Measurements from ENCODE around the gene DNAI2.
"Not testable (repeated sequence)": the region's sequence is repeated elsewhere in the genome, so short reads cannot be mapped to it uniquely, and the experiment has no call there.

Gene DNAI2

DNA sequence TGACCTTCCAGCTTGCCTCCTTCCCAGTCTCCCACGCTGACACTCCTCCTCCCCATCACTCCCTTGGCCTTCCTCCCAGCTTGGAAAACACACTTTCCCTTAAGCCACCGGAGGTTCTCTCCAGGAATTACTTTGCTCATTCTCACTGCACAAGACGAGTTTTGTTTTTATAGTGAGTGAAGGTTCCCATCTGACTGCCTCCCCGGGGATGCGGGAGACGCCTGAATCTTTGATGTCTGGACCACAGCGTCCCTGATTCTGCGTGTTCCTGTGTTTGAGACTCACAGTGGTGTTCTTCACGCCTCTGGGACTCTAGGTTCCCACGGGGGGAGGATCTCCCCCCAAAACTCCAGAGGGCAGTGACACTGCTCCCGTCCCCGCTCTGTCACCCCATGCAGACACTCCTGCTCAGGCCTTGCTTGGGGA is 2.0 kb downstream of the DNAI2 start:
- no peak for DNase-seq (ENCODE audit: low read depth, low spot score)

DNA sequence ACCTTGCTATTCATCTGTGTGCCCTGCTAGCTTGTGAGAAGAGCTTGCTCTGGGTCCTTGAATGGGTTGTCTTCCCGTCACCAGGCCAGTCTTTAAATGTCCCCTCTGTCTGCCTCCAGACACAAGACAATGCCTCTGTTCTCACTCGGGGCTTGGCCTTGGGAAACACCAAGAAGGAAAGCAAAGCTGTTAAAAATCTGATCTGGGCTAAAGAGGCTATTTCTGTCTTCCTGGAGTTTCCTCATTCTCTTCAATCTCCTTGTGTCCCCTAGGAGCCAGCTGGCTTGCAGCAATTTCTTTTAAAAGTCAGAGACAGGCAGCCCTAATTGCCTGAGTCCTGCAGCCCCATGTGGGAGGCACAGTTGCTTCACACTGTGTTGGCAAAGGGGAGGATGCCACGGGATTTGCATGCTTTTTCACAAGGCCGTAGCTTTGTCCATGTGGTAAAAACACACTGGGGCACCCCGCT is 2.5 kb downstream of the DNAI2 start:
- DNase-seq (ENCODE audit: low read depth, low spot score) = no peak

DNA sequence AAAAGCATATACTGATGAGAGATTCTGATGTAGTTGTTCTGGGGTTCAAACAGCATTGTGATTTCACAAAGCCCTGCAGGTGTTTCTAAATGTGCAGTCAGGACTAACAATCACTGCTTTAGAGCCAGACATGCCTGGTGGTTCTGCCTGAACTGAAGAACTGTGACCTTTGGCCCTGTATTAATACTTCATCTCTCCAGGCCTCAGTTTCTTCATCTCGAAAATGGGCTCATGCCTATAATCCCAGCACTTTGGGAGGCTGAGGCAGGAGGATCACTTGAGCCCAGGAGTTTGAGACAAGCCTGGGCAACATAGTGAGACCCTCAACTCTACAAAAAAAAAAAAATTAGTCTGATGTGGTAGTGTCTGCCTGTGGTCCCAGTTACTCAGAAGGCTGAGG is 3.9 kb downstream of the DNAI2 start:
- DNase-seq (ENCODE audit: low read depth, low spot score) = no peak

DNA sequence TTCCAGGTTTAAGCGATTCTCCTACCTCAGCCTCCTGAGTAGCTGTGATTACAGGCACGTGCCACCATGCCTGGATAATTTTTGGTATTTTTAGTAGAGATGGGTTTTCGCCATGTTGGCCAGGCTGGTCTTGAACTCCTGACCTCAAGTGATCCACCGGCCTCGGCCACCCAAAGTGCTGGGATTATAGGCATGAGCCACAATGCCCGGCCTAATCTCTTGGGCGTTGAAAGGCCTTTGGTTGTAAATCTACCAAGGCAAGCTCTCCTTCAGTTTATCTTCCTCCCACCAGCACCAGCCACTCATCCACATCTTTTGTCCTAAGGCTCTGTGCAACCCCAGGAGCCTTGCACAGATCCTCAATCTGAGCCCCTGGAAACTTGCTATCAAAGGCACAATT is 5.6 kb downstream of the DNAI2 start:
- DNase-seq (ENCODE audit: low read depth, low spot score) = not testable (repeated sequence)

DNA sequence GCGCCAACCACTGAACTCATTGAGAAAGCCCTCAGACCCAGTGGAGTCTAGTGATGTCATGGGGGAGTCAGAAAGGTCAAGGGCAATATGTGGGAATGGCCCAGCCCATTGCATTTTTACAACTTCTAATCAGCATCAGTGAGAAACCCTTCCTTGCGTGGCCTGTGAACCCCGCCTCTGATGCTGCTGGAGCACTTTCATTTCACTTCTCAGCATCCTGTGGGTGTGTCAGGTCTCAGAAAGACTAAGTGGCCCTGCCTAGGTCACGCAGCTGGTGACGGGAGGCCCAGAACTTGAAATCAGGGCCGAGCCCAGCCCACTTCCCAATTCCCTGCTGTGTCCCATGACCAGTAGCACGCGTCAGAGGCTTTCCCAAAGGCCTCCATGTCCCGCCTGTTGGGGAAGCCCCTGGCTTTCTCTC is 6.1 kb downstream of the DNAI2 start:
- no peak for DNase-seq (ENCODE audit: low read depth, low spot score)

DNA sequence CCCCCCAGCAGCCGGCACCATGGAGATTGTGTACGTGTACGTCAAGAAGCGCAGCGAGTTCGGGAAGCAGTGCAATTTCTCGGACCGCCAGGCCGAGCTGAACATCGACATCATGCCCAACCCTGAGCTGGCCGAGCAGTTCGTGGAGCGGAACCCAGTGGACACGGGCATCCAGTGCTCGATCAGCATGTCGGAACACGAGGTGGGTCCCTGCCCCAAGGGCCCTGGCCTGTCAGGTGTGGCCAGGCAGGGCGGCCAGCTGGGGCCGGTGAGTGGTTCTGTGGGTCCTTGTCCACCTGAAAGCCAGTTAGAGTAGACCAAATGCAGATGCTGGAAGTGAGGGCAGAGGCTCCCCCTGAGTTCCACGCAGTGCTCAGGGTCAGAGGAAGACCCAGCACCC is 7.8 kb downstream of the DNAI2 start:
- no peak for DNase-seq (ENCODE audit: low read depth, low spot score)

DNA sequence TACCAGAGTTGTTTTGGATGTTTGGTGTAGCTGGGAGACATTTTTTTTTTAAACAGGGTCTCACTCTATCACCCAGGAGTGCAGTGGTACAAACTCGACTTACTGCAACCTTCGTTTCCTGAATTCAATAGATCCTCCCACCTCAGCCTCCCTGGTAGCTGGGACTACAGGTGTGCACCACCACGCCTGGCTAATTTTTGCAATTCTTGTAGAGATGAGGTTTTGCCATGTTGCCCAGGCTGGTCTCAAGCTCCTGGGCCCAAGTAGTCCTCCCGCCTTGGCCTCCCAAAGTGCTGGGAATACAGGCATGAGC is 8.2 kb downstream of the DNAI2 start:
- DNase-seq (ENCODE audit: low read depth, low spot score) = not testable (repeated sequence)

DNA sequence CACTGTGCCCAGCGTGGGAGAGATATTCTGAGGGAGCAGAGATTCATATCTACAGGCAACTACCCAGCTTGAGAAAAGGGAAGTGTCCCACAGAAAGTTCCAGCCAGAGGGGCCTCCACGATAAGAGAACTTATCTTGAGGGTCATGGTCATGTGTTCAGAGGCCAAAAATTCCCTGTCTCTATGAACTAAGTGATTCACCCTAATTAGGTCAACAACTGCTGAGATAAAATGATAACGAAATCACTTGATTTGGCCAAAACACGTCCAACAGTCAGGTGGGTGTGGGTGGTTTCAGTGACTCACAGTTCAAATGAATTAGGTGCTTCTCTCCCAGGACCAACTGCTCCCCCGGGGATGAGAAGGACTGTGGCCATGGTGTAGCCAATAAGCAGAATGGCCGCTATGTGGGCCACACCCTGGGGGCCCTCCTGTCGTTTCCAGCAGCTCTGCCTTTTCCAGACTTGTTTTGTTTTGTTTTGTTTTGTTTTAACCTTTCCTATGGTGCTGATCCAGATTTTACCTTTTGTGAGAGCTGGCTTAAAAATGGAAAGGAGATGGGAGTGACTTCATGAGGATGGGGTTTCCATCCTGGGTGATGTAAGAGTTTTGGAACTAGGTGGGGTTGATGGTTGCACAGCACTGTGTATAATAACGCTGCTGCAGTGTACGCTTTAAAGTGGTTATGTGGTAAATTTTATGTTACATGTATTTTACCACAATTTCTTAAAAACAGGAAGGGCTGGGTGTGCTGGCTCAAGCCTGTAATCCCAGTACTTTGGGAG is 8.7 kb downstream of the DNAI2 start:
- no peak for DNase-seq (ENCODE audit: low read depth, low spot score)

DNA sequence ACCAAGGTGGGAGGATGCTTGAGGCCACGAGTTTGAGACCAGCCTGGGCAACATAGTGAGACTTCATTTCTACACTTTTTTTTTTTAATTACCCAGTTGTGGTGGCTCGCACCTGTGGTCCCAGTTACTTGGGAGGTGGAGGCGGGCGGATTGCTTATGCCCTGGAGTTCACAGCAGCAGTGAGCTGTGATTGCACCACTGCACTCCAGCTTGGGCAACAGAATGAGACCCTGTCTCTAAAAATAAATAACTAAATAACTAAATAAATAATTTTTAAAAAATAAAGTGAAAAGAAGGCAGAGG is 9.3 kb downstream of the DNAI2 start:
- DNase-seq (ENCODE audit: low read depth, low spot score) = no peak

DNA sequence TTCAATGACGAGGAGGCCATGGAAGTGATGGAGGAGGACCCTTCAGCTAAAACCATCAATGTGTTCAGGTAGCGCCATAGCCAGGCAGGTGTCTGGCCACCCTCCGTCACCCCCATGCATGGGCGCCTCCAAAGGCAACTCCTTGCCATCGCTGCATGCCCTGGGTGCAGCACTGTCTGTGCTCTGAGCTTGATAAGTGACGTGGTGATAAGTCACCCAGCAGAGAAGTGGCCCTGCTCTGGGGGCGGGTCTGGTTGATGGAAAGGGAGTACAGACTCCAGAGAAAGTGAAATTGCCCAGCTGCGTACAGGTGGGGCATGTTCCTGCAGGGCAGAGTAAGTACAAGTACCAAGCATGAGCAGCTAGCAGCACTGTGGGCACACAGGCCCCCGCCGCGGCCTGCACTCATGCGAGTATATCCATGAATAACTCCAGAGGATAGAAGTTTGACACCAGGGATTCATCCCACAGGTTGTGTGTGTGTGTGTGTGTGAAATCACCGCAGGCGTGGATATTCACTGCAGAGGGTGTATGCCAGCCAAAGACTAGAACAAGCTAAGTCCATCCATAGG is 13.1 kb downstream of the DNAI2 start:
- DNase-seq (ENCODE audit: low read depth, low spot score) = no peak

DNA sequence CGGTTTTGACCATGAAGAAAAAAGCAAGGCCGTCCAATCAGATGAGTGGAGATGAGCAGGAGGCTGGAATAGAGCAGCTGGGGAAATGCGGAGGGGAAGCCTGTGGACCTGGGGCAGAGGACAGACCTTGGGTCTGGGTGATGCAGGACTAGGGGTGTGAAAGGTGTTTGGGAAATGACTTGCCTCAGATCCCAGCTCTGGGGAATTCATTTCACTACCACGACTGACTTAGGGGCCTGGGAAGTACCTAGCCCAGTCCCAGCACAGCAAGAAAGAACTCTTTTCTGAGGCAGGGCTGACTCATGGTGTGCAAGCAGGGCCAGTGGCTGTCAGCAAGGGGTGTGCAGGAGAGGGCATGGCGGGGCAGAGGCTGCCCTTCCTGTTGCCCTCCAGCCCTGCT is 14.8 kb downstream of the DNAI2 start:
- DNase-seq (ENCODE audit: low read depth, low spot score) = no peak

DNA sequence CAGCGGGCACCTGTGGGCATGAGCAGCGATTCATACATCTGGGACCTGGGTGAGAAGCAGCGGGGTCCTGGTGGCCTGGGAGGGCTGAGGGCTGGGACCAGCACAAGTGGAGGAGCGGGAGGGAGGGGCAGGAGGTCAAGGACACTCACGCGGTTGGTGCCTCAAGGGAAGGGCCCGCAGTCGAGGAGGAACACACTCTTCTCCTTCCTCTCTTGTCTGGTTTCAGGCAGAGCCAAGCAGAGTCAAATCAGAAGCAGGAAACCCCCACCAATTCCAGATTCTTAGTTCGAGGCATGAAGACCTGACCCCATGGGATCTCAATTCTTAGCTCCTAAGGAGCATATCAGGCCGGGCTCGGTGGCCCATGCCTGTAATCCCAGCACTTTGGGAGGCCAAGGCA is 15.7 kb downstream of the DNAI2 start:
- no peak for DNase-seq (ENCODE audit: low read depth, low spot score)

DNA sequence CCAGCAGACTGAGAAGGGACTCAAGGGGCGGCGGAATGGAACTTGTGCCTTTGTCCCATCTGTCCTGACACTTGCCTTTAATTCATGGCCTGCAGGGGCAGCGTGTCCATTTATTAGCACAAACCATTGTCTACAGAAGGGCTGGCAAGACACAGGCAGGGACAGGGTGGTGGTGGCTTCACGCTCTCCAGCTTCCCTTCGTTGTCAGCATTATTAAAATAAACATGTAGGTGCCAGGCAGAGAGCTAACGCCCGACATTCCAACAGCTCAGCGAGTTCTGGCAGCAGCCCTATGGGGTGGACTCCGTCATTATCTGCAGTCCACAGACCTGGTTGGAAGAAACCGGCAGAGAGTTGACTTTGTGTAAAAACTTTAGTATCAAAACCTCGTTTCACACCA is 16.3 kb downstream of the DNAI2 start:
- DNase-seq (ENCODE audit: low read depth, low spot score) = no peak

DNA sequence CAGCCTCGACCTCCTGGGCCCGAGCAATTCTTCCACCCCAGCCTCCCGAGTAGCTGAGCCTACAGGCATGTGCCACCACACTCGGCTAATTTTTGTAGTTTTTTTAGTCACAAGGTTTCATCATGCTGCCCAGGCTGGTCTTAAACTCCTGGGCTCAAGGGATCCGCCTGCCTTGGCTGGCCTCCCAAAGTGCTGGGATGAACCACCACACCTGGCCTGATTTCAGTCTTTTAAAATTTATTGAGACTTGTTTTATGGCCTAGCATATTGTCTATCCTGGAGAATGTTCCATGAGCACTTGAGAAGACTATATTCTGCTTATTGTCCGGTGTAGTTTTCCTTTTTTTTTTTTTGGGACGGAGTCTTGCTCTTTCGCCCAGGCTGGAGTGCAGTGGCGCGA is 18.5 kb downstream of the DNAI2 start:
- DNase-seq (ENCODE audit: low read depth, low spot score) = no peak

DNA sequence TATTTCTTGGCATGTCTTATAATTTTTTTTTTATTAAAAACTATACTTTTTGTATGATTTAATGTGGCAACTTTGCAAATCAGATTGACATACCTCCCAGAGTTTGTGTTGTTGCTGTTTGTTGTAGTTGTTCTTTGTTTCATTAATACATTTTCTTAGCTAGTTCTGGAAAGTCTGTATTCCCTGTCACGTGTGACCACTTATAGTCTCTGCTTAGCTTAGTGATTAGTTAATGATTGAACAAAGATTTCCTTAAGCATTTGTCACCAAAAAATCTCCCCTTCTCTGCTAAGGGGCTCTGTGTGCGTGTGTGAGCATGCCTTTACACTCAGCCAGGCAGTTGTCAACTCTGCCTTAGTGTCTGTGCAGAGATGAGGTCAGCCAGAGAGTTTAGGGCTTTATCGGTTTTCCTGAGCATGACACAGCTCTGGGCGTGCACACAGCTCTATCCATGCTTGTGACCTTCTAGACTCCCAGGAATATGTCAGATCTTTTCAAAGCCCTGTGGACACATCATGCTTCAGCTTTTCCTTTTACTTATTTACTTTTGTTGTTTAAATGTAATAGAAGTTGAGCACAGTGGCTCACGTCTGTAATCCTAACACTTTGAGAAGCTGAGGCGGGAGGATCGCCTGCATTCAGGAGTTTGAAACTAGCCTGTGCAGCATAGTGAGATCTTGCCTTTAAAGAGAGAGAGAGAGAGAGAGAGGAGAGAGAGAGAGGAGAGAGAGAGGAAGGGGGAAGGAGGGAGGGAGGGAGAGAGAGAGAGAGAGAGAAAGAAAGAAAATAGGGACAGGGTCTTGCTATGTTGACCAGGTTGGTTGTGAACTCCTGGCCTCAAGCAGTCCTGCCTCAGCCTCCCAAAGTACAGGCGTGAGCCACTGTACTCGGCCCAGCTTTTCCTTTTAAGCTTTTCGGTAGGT is 21.9 kb downstream of the DNAI2 start:
- DNase-seq (ENCODE audit: low read depth, low spot score) = no peak

DNA sequence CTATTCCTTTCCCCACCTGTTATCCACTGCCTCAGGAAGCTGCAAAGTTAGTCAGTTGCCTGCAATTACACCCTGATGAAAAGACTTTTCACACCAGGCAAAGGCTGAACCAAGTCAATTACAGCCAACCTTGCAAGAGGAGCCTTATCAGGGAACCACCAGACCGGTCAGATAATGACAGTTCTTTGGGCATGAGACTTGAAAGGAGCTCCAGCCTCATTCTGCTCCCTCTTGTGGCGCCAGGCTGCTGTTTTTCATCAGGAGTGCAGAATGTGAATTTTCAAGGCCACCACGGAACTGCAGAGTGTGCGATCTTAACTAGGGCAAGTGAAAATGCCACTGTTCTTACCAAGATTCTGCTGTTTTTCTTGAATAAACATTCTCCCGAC is 22.5 kb downstream of the DNAI2 start:
- no peak for DNase-seq (ENCODE audit: low read depth, low spot score)

DNA sequence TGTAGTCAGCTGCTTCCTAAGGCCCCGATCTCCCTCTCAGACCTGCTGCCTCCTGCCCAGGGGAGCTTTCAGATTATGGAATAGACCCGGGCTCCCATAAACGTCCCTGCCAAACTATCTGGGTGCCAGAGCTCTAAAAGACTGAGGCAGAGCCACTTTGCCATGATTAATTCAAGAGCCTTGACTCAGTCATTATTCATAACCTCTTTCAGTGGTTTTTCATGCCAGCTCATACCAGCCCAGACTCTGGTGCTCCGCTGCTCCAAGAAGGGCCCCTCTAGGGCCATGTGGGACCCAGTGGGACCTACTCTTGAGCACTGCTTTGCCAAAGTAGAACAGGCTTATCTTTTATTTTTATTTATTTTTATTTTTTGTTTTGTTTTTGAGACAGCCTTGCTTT is 23.9 kb downstream of the DNAI2 start:
- no peak for DNase-seq (ENCODE audit: low read depth, low spot score)

DNA sequence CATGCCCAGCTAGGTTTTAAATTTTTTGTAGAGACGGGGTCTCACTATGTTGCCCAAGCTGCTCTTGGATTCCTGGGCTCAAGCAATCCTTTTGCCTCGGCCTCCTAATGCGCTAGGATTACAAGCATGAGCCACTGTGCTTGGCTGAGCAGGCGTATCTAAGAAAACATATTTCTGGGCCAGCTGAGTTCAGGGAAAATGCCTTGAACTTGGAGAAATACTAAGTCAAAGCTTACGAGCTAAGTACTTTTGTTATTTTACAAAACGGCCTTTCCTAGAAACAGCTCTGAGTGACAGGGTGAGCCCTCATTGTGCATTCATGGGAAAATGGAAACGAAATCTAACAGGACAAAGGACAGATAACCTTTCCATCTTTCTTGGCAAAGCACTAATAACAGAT is 24.7 kb downstream of the DNAI2 start:
- DNase-seq (ENCODE audit: low read depth, low spot score) = no peak

DNA sequence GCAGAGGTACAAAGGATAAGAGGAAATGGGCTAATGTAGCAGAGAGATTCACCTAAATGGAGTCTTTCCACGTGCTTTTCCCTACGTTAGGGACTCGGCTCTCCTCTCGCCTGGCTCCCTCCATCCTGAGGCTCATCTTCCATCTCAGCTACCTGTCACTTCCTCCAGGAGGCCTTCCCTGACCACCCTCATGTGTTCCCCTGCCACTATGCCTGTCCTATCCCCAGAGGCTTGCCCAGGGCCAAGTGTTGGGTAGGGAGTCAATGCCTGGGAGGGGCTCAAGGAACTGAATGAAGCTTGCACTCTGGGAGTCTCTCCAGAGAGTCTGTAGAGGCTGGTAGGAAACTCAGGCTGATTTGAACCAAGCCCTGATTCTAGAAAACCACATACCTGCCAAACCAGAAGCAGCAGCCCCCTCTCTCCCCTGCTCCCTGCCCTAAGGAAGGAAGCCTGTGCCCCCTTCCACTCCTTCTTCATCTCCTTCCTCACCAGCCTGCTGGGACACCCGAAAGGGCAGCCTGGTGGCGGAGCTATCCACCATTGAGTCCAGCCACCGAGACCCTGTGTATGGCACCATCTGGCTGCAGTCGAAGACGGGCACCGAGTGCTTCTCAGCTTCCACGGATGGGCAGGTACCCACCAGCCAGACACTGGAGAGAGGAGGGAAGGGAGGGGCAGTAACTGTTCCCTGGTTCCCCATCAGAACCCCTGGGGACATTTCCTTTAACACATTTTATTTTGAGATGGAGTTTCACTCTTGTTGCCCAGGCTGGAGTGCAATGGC is 25.4 kb downstream of the DNAI2 start:
- no peak for DNase-seq (ENCODE audit: low read depth, low spot score)

DNA sequence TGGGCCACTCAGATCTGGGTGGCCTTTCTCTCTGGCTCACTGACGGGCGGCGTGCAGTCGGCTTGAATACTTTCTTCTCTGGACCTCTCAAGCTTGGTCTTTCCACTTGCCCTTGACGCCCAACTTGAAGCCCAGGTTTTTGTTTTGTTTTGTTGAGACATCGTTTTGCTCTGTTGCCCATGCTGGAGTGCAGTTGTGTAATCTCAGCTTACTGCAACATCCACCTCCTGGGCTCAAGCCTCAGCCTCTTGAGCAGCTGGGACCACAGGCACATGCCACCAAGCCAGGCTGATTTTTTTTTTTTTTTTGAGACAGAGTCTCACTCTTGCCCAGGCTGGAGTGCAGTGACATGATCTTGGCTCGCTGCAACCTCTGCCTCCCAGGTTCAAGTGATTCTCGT is 29.3 kb downstream of the DNAI2 start:
- no peak for DNase-seq (ENCODE audit: low read depth, low spot score)

DNA sequence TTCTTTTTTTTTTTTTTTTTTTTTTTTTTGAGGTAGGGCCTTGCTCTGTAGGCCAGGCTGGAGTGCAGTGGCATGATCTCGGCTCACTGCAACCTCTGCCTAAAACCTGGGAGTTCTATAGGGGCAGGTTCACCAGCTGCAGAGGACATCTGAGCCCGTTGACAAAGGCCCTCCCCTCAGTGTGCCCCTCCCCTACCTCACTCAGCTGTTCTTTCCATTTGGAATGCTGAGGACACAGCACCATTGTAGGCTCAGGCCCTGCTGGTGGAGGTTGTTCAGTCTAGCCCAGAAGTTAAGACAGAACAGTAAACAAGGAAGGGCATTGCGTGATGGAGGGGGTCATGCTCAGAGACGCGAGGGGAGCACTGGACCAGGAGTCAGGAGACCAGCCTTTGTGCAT is 30.1 kb downstream of the DNAI2 start:
- no peak for DNase-seq (ENCODE audit: low read depth, low spot score)
